HEK293 (cell line): ENCODE data around the gene RASAL2.

ENCODE experiments used
- CTCF ChIA-PET: fragments of 350-600 bp; formaldehyde crosslinking; extraction: SDS; loops from one replicate; lab custom pipeline; 2021; ENCODE audit warnings: antibody characterized with exemption; lab: Yijun Ruan, JAX
- POLR2A ChIA-PET: fragments of 300-600 bp; formaldehyde crosslinking; extraction: SDS; loops from one replicate; lab custom pipeline; 2020; ENCODE audit warnings: antibody characterized with exemption, inconsistent platforms; lab: Yijun Ruan, JAX
- H3K27ac ChIP-seq: fragments of 200-500 bp; sonication (Bioruptor generic); 2 replicates; pipeline ENCODE4 v1.5.1; 2014; ENCODE audit warnings: low read depth, low read length, control low read depth, inconsistent platforms; ENCODE audit errors: extremely low read depth
- H3K36me3 ChIP-seq, 2 experiments: fragments of 200-500 bp in 1 of 2; sonication (Bioruptor generic) in 1 of 2; 1 replicate in 1 of 2; 2 replicates in 1 of 2; pipeline ENCODE4 v1.5.1; 2014 to 2017; ENCODE audit warnings: inconsistent platforms in 2 of 2, low read length in 2 of 2; ENCODE audit not compliant: control insufficient read depth in 2 of 2, insufficient read depth in 1 of 2
- H3K4me1 ChIP-seq: fragments of 200-500 bp; sonication (Bioruptor generic); 2 replicates; pipeline ENCODE4 v1.5.1; 2014; ENCODE audit warnings: mild to moderate bottlenecking, low read length, inconsistent platforms; ENCODE audit not compliant: control insufficient read depth, insufficient read depth
- H3K4me3 ChIP-seq: 2 replicates; pipeline ENCODE4 v1.5.1; 2011; ENCODE audit warnings: low read depth, mild to moderate bottlenecking, control low read depth, low read length, moderate library complexity
- H3K9me3 ChIP-seq: fragments of 200-500 bp; sonication (Bioruptor generic); 2 replicates; pipeline ENCODE4 v1.5.1; 2014; ENCODE audit warnings: low read depth, low read length, inconsistent platforms; ENCODE audit not compliant: control insufficient read depth, insufficient read depth
- GLIS2 ChIP-seq: fragments of 450-650 bp; formaldehyde crosslinking; IDR thresholded peaks from 2 replicates; pipeline ENCODE4 v1.5.1; 2016; ENCODE audit warnings: missing biosample characterization, missing genetic modification characterization
- MYNN ChIP-seq: fragments of 450-650 bp; formaldehyde crosslinking; IDR thresholded peaks from 2 replicates; pipeline ENCODE4 v1.5.1; 2016; ENCODE audit warnings: missing biosample characterization, missing genetic modification characterization, borderline replicate concordance
- SCRT2 ChIP-seq: fragments of 450-650 bp; formaldehyde crosslinking; IDR thresholded peaks from 2 replicates; pipeline ENCODE4 v1.5.1; 2016; ENCODE audit warnings: missing biosample characterization, missing genetic modification characterization
- ZBTB44 ChIP-seq: fragments of 450-650 bp; IDR thresholded peaks from 2 replicates; pipeline ENCODE4 v1.5.1; 2018; ENCODE audit warnings: missing biosample characterization, mild to moderate bottlenecking, missing genetic modification characterization
- ZBTB7A ChIP-seq: fragments of 450-650 bp; formaldehyde crosslinking; IDR thresholded peaks from 2 replicates; pipeline ENCODE4 v1.5.1; 2016; ENCODE audit warnings: low read depth, missing biosample characterization, missing genetic modification characterization
- ZEB2 ChIP-seq: fragments of 450-650 bp; formaldehyde crosslinking; IDR thresholded peaks from 2 replicates; pipeline ENCODE4 v1.5.1; 2016; ENCODE audit warnings: missing biosample characterization, missing genetic modification characterization
- ZNF140 ChIP-seq: fragments of 450-650 bp; formaldehyde crosslinking; IDR thresholded peaks from 2 replicates; pipeline ENCODE4 v1.5.1; 2016; ENCODE audit warnings: missing biosample characterization, missing genetic modification characterization
- ZNF16 ChIP-seq: fragments of 450-650 bp; formaldehyde crosslinking; IDR thresholded peaks from 2 replicates; pipeline ENCODE4 v1.5.1; 2016; ENCODE audit warnings: low read depth, missing biosample characterization, missing genetic modification characterization
- ZNF175 ChIP-seq: fragments of 450-650 bp; formaldehyde crosslinking; IDR thresholded peaks from 2 replicates; pipeline ENCODE4 v1.5.1; 2016; ENCODE audit warnings: missing biosample characterization, missing genetic modification characterization
- ZNF223 ChIP-seq: fragments of 450-650 bp; formaldehyde crosslinking; IDR thresholded peaks from 2 replicates; pipeline ENCODE4 v1.5.1; 2016; ENCODE audit warnings: missing biosample characterization, missing genetic modification characterization
- ZNF302 ChIP-seq: fragments of 450-650 bp; formaldehyde crosslinking; IDR thresholded peaks from 2 replicates; pipeline ENCODE4 v1.5.1; 2016; ENCODE audit warnings: missing biosample characterization, missing genetic modification characterization, low read depth
- ZNF350 ChIP-seq: fragments of 450-650 bp; formaldehyde crosslinking; IDR thresholded peaks from 2 replicates; pipeline ENCODE4 v1.5.0; 2017; ENCODE audit warnings: missing biosample characterization, mild to moderate bottlenecking, missing genetic modification characterization
- ZNF426 ChIP-seq: fragments of 450-650 bp; formaldehyde crosslinking; IDR thresholded peaks from 2 replicates; pipeline ENCODE4 v1.5.1; 2017; ENCODE audit warnings: missing biosample characterization, missing genetic modification characterization, mild to moderate bottlenecking, inconsistent platforms, moderate library complexity
- ZNF488 ChIP-seq: fragments of 450-650 bp; formaldehyde crosslinking; IDR thresholded peaks from 2 replicates; pipeline ENCODE4 v1.5.1; 2016; ENCODE audit warnings: missing biosample characterization, missing genetic modification characterization
- ZNF548 ChIP-seq: fragments of 450-650 bp; formaldehyde crosslinking; IDR thresholded peaks from 2 replicates; pipeline ENCODE4 v1.5.1; 2016; ENCODE audit warnings: missing biosample characterization, missing genetic modification characterization
- ZNF692 ChIP-seq: fragments of 450-650 bp; formaldehyde crosslinking; IDR thresholded peaks from 2 replicates; pipeline ENCODE4 v1.5.1; 2016; ENCODE audit warnings: missing biosample characterization, missing genetic modification characterization
- ZNF76 ChIP-seq: fragments of 450-650 bp; formaldehyde crosslinking; IDR thresholded peaks from 2 replicates; pipeline ENCODE4; 2016; ENCODE audit warnings: low read depth, missing biosample characterization, missing genetic modification characterization, borderline replicate concordance
- ZNF776 ChIP-seq: fragments of 450-650 bp; formaldehyde crosslinking; IDR thresholded peaks from 2 replicates; pipeline ENCODE4 v1.5.0; 2017; ENCODE audit warnings: missing biosample characterization, missing genetic modification characterization, borderline replicate concordance
- ZNF837 ChIP-seq: fragments of 450-650 bp; formaldehyde crosslinking; IDR thresholded peaks from 2 replicates; pipeline ENCODE4 v1.5.1; 2016; ENCODE audit warnings: missing biosample characterization, missing genetic modification characterization
- ZNF843 ChIP-seq: fragments of 450-650 bp; formaldehyde crosslinking; IDR thresholded peaks from 2 replicates; pipeline ENCODE4 v1.5.1; 2016; ENCODE audit warnings: missing biosample characterization, missing genetic modification characterization
- ZSCAN16 ChIP-seq: fragments of 450-650 bp; formaldehyde crosslinking; IDR thresholded peaks from 2 replicates; pipeline ENCODE4 v1.5.1; 2016; ENCODE audit warnings: missing biosample characterization, missing genetic modification characterization
- TF ChIP-seq, protein P1 (sequence below): fragments of 450-650 bp; formaldehyde crosslinking; IDR thresholded peaks from 2 replicates; pipeline ENCODE4 v1.5.1; 2017; ENCODE audit warnings: missing biosample characterization, missing genetic modification characterization
- TF ChIP-seq, protein P2 (sequence below): fragments of 450-650 bp; formaldehyde crosslinking; IDR thresholded peaks from 2 replicates; pipeline ENCODE4 v1.5.1; 2017; ENCODE audit warnings: missing biosample characterization, mild to moderate bottlenecking, missing genetic modification characterization, moderate library complexity
- TF ChIP-seq, protein P3 (sequence below): fragments of 450-650 bp; formaldehyde crosslinking; optimal IDR thresholded peaks from 2 replicates; pipeline ENCODE3; 2016; ENCODE audit warnings: missing biosample characterization, mild to moderate bottlenecking, missing genetic modification characterization
- TF ChIP-seq, protein P4 (sequence below): fragments of 450-650 bp; formaldehyde crosslinking; conservative IDR thresholded peaks from 2 replicates; pipeline ENCODE4 v1.5.1; 2016; ENCODE audit warnings: low read depth, missing biosample characterization, missing genetic modification characterization
- TF ChIP-seq, protein P5 (sequence below): fragments of 450-650 bp; formaldehyde crosslinking; IDR thresholded peaks from 2 replicates; pipeline ENCODE4 v1.5.1; 2016; ENCODE audit warnings: missing biosample characterization, missing genetic modification characterization

The RASAL2 gene

DNA sequence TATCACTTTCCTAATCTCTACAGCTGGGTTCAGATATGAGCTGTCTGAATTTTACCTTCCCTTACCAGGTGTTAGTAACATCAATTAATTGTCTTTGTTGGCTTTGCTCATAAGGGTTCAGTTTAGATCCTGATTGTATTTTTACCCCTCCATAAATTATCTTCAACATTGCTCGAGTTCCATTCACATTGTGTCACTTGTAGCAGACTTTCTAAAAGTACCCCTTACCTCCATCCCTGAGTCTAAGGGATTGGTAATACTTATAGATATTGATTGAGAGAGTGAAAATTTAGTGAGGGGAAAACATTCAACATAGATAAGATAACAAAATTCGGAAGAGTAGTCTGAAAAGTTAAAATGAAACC, 7.3 kb downstream of the RASAL2 start (continued):
- TF ChIP-seq ZBTB44 (no peak), SCRT2 (tag by site-specific recombination) (no peak), ZNF302 (no peak), ZBTB7A (no peak), ZNF843 (tag by site-specific recombination) (no peak), ZSCAN16 (tag by site-specific recombination) (no peak), ZNF488 (tag by site-specific recombination) (no peak)
- TF ChIP-seq, protein P1, sequence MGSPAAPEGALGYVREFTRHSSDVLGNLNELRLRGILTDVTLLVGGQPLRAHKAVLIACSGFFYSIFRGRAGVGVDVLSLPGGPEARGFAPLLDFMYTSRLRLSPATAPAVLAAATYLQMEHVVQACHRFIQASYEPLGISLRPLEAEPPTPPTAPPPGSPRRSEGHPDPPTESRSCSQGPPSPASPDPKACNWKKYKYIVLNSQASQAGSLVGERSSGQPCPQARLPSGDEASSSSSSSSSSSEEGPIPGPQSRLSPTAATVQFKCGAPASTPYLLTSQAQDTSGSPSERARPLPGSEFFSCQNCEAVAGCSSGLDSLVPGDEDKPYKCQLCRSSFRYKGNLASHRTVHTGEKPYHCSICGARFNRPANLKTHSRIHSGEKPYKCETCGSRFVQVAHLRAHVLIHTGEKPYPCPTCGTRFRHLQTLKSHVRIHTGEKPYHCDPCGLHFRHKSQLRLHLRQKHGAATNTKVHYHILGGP (tag by site-specific recombination): no peak
- TF ChIP-seq, protein P2, sequence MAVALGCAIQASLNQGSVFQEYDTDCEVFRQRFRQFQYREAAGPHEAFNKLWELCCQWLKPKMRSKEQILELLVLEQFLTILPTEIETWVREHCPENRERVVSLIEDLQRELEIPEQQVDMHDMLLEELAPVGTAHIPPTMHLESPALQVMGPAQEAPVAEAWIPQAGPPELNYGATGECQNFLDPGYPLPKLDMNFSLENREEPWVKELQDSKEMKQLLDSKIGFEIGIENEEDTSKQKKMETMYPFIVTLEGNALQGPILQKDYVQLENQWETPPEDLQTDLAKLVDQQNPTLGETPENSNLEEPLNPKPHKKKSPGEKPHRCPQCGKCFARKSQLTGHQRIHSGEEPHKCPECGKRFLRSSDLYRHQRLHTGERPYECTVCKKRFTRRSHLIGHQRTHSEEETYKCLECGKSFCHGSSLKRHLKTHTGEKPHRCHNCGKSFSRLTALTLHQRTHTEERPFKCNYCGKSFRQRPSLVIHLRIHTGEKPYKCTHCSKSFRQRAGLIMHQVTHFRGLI (tag by site-specific recombination): no peak

GRCh38 chr1:178101654-178102053, 7.8 kb downstream of the RASAL2 start:
- ChIA-PET CTCF (interaction anchor here (0.6 to 1.4 kb wide), 2 partner anchors 70 to 185 kb away, joined by 3 read pairs; no protein-coding TSS in a partner anchor), POLR2A (interaction anchor here (0.6 kb wide), 1 partner anchor 16 kb away, joined by 3 read pairs; no protein-coding TSS in a partner anchor)
- no peak overlapping the region for H3K4me3 ChIP-seq
- no peak for TF ChIP-seq ZNF175 (tag by site-specific recombination)
- no peak for TF ChIP-seq ZNF223 (tag by site-specific recombination)
- TF ChIP-seq ZNF16 (tag by site-specific recombination): no peak
- TF ChIP-seq ZNF548 (tag by site-specific recombination): no peak
- TF ChIP-seq GLIS2 (tag by site-specific recombination): no peak
- no peak for TF ChIP-seq ZNF692 (tag by site-specific recombination)
- no peak for TF ChIP-seq ZNF776 (tag by site-specific recombination)
- no peak for TF ChIP-seq ZEB2 (tag by site-specific recombination)
- TF ChIP-seq, protein P3, sequence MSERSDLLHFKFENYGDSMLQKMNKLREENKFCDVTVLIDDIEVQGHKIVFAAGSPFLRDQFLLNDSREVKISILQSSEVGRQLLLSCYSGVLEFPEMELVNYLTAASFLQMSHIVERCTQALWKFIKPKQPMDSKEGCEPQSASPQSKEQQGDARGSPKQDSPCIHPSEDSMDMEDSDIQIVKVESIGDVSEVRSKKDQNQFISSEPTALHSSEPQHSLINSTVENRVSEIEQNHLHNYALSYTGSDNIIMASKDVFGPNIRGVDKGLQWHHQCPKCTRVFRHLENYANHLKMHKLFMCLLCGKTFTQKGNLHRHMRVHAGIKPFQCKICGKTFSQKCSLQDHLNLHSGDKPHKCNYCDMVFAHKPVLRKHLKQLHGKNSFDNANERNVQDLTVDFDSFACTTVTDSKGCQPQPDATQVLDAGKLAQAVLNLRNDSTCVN: no peak
- TF ChIP-seq ZNF426 (tag by site-specific recombination): no peak
- TF ChIP-seq, protein P4, sequence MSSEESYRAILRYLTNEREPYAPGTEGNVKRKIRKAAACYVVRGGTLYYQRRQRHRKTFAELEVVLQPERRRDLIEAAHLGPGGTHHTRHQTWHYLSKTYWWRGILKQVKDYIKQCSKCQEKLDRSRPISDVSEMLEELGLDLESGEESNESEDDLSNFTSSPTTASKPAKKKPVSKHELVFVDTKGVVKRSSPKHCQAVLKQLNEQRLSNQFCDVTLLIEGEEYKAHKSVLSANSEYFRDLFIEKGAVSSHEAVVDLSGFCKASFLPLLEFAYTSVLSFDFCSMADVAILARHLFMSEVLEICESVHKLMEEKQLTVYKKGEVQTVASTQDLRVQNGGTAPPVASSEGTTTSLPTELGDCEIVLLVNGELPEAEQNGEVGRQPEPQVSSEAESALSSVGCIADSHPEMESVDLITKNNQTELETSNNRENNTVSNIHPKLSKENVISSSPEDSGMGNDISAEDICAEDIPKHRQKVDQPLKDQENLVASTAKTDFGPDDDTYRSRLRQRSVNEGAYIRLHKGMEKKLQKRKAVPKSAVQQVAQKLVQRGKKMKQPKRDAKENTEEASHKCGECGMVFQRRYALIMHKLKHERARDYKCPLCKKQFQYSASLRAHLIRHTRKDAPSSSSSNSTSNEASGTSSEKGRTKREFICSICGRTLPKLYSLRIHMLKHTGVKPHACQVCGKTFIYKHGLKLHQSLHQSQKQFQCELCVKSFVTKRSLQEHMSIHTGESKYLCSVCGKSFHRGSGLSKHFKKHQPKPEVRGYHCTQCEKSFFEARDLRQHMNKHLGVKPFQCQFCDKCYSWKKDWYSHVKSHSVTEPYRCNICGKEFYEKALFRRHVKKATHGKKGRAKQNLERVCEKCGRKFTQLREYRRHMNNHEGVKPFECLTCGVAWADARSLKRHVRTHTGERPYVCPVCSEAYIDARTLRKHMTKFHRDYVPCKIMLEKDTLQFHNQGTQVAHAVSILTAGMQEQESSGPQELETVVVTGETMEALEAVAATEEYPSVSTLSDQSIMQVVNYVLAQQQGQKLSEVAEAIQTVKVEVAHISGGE (tag by site-specific recombination): no peak
- no peak for TF ChIP-seq ZNF350
- TF ChIP-seq, protein P5, sequence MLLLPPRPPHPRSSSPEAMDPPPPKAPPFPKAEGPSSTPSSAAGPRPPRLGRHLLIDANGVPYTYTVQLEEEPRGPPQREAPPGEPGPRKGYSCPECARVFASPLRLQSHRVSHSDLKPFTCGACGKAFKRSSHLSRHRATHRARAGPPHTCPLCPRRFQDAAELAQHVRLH (tag by site-specific recombination): no peak
- TF ChIP-seq ZNF837: no peak
- TF ChIP-seq ZNF843 (tag by site-specific recombination): no peak
- TF ChIP-seq ZNF76 (tag by site-specific recombination): no peak
- TF ChIP-seq ZNF140 (tag by site-specific recombination): no peak
- TF ChIP-seq MYNN: no peak

More at GRCh38 chr1:178101654-178102053, 7.8 kb downstream of the RASAL2 start:
- Histone ChIP-seq H3K9me3 (no peaks in the 10 kb centered on the region), H3K27ac (no peak overlapping the region), H3K4me1 (peaks cover 17% of the 10 kb centered on the region), H3K36me3 (no peaks in the 10 kb centered on the region)
